ENCODE measurements around the gene CDC37.
"Not testable (repeated sequence)": the region's sequence is repeated elsewhere in the genome, so short reads cannot be mapped to it uniquely, and the experiment has no call there.

The CDC37 gene

GRCh38 chr19:10393137-10393536 lies 10.2 kb downstream of the CDC37 start:
- DNase-seq = no peak

- no peak for DNase-seq
Measured at GRCh38 chr19:10392120-10392519, 11.2 kb downstream of the CDC37 start.

- no peak for DNase-seq
Measured at GRCh38 chr19:10390652-10391286, 12.6 kb downstream of the CDC37 start.

GRCh38 chr19:10389863-10390262 lies 13.5 kb downstream of the CDC37 start:
- DNase-seq = no peak

GRCh38 chr19:10388957-10389356 lies 14.4 kb downstream of the CDC37 start:
- peak; percentile 48 for DNase-seq

- no peak for DNase-seq
Measured at GRCh38 chr19:10384580-10384979, 18.8 kb downstream of the CDC37 start.

GRCh38 chr19:10383223-10383499 lies 20.2 kb downstream of the CDC37 start:
- DNase-seq = not testable (repeated sequence)

- DNase-seq = peak; percentile 96
Measured at GRCh38 chr19:10380313-10381102, 22.8 kb downstream of the CDC37 start, which contains the start of gene TYK2. Gene TYK2, minus strand, starts transcription at chr19:10380572. Its CDS starts 2,166 bp downstream, at chr19:10378406.

GRCh38 chr19:10379880-10380312 lies 23.4 kb downstream of the CDC37 start:
- DNase-seq = no peak

- no peak for DNase-seq
Measured at GRCh38 chr19:10378124-10378523, 25.2 kb downstream of the CDC37 start.

- not testable (repeated sequence) for DNase-seq
Measured at GRCh38 chr19:10377140-10377640, 26.2 kb downstream of the CDC37 start.

- no peak for DNase-seq
Measured at GRCh38 chr19:10374931-10375330, 28.4 kb downstream of the CDC37 start.

GRCh38 chr19:10372690-10373089 lies 30.7 kb downstream of the CDC37 start:
- DNase-seq = no peak

GRCh38 chr19:10368101-10368803 lies 35.1 kb downstream of the CDC37 start:
- no peak for DNase-seq

- not testable (repeated sequence) for DNase-seq
Measured at GRCh38 chr19:10366950-10367512, 36.3 kb downstream of the CDC37 start.

GRCh38 chr19:10365518-10365917 lies 37.8 kb downstream of the CDC37 start:
- DNase-seq = no peak

- no peak for DNase-seq
Measured at GRCh38 chr19:10364644-10365043, 38.7 kb downstream of the CDC37 start.

GRCh38 chr19:10363789-10364281 lies 39.5 kb downstream of the CDC37 start:
- DNase-seq = no peak

GRCh38 chr19:10362259-10362658 lies 41.1 kb downstream of the CDC37 start:
- no peak for DNase-seq

GRCh38 chr19:10361569-10362011 lies 41.8 kb downstream of the CDC37 start:
- DNase-seq = no peak

- no peak for DNase-seq
Measured at GRCh38 chr19:10356431-10356830, 46.9 kb downstream of the CDC37 start.

GRCh38 chr19:10353793-10354391 lies 49.5 kb downstream of the CDC37 start:
- DNase-seq = no peak
